GM23338 (cell line): ENCODE measurements around the gene PLCL1. TPM values are rescaled to one million over a fixed set of nuclear protein-coding genes. Genes with fewer than 3 reads are reported as not detected.
"Not testable (repeated sequence)": the region's sequence is repeated elsewhere in the genome, so short reads cannot be mapped to it uniquely, and the experiment has no call there.

Experiments
- ATAC-seq: fragments of 200-7000 bp; cut with Tn5 transposase; 3 replicates; pipeline ENCODE4 v1.9.1; 2020
- DNase-seq: peaks from one replicate; pipeline ENCODE4 v3.0.0-alpha.2; 2015; ENCODE audit warnings: low spot score
- H2AFZ ChIP-seq: fragments of 200-600 bp; sonication (generic); 2 replicates; pipeline ENCODE4 v1.8.0; 2016; ENCODE audit warnings: antibody characterized with exemption, mild to moderate bottlenecking, moderate library complexity
- H3F3A ChIP-seq: fragments of 200-600 bp; sonication (generic); replicated peaks from 2 replicates; pipeline ENCODE4 v1.8.0; 2017; ENCODE audit warnings: antibody characterized with exemption, mixed run types, low read depth
- H3K27ac ChIP-seq: fragments of 200-600 bp; sonication (generic); 2 replicates; pipeline ENCODE4 v1.6.1; 2016; ENCODE audit warnings: low read depth
- H3K27me3 ChIP-seq: fragments of 200-600 bp; sonication (generic); 2 replicates; pipeline ENCODE4 v1.8.0; 2016; ENCODE audit warnings: mild to moderate bottlenecking, mixed run types, moderate library complexity; ENCODE audit not compliant: insufficient read depth
- H3K36me3 ChIP-seq: fragments of 200-600 bp; sonication (generic); 2 replicates; pipeline ENCODE4 v1.8.0; 2016; ENCODE audit warnings: mild to moderate bottlenecking; ENCODE audit not compliant: insufficient read depth
- H3K4me1 ChIP-seq: fragments of 200-600 bp; sonication (generic); 2 replicates; pipeline ENCODE4 v1.8.0; 2016; ENCODE audit warnings: mild to moderate bottlenecking, moderate library complexity; ENCODE audit not compliant: insufficient read depth
- H3K4me2 ChIP-seq: fragments of 200-600 bp; sonication (generic); 2 replicates; pipeline ENCODE4 v1.7.1; 2017; ENCODE audit warnings: mixed run types
- H3K4me3 ChIP-seq: fragments of 200-600 bp; sonication (generic); 2 replicates; pipeline ENCODE4 v1.6.1; 2016; ENCODE audit warnings: mixed run types
- H3K79me2 ChIP-seq: fragments of 200-600 bp; sonication (generic); replicated peaks from 2 replicates; pipeline ENCODE4 v1.8.0; 2017; ENCODE audit warnings: mild to moderate bottlenecking; ENCODE audit not compliant: insufficient read depth
- H3K9me2 ChIP-seq: fragments of 200-600 bp; sonication (generic); 2 replicates; pipeline ENCODE4 v1.8.0; 2017; ENCODE audit not compliant: insufficient read depth
- H4K20me1 ChIP-seq: fragments of 200-600 bp; sonication (generic); replicated peaks from 2 replicates; pipeline ENCODE4 v1.8.0; 2017; ENCODE audit warnings: mild to moderate bottlenecking; ENCODE audit not compliant: insufficient read depth
- H3K27ac Mint-ChIP-seq: 2 replicates; pipeline ENCODE4 v1.8.0; 2020; ENCODE audit warnings: inconsistent platforms, mild to moderate bottlenecking, moderate library complexity, mixed read lengths
- H3K27me3 Mint-ChIP-seq: 3 replicates; pipeline ENCODE4 v1.8.0; 2022; ENCODE audit warnings: low read depth, mild to moderate bottlenecking, moderate library complexity, mixed read lengths, inconsistent platforms; ENCODE audit not compliant: insufficient read depth, poor library complexity
- H3K36me3 Mint-ChIP-seq: 3 replicates; pipeline ENCODE4 v1.8.0; 2021; ENCODE audit warnings: low read depth, mild to moderate bottlenecking, inconsistent platforms, moderate library complexity, mixed read lengths
- H3K4me1 Mint-ChIP-seq: 3 replicates; pipeline ENCODE4 v1.8.0; 2020; ENCODE audit warnings: mild to moderate bottlenecking, inconsistent platforms, mixed read lengths
- H3K4me3 Mint-ChIP-seq: 3 replicates; pipeline ENCODE4 v1.8.0; 2021; ENCODE audit warnings: moderate library complexity, mild to moderate bottlenecking, inconsistent platforms, mixed read lengths
- H3K9me3 Mint-ChIP-seq: 3 replicates; pipeline ENCODE4 v1.8.0; 2020; ENCODE audit warnings: moderate library complexity, mild to moderate bottlenecking, inconsistent platforms, mixed read lengths
- CREB1 ChIP-seq: fragments of 250-450 bp; sonication (Bioruptor Pico); IDR thresholded peaks from 2 replicates; pipeline ENCODE4 v1.5.0; 2020; ENCODE audit warnings: low read depth, mild to moderate bottlenecking, moderate library complexity
- EZH2phosphoT487 ChIP-seq: fragments of 200-600 bp; sonication (generic); IDR thresholded peaks from one replicate; pipeline ENCODE4 v1.8.1; 2018; ENCODE audit warnings: antibody characterized with exemption; ENCODE audit not compliant: unreplicated experiment
- POLR2AphosphoS5 ChIP-seq: IDR thresholded peaks from 2 replicates; pipeline ENCODE4 v1.6.1; 2016; ENCODE audit warnings: antibody characterized with exemption, low read depth
- ZNF331 ChIP-seq: fragments of 250-450 bp; sonication (Bioruptor Pico); IDR thresholded peaks from 2 replicates; pipeline ENCODE4 v1.5.0; 2020; ENCODE audit warnings: low read depth, mild to moderate bottlenecking, moderate library complexity
- polyA plus RNA-seq: library from polyadenylated mRNA; unstranded; fragments of >200 nt; fragmentation: Nextera tagmentation; extraction: Ambion mirVana; gene quantifications from 2 replicates; pipeline ENCODE4 v1.2.1, GENCODE V29; 2016
- total RNA-seq: library from RNA; depleted of rRNA; stranded (reverse); fragments of >200 nt; shearing (Covaris generic); gene quantifications from 2 replicates; pipeline ENCODE4 v1.2.3, GENCODE V29; 2014; rRNA removed

Gene PLCL1
- total and polyA plus RNA-seq, 2 experiments from 2014 or later = not detected

DNA sequence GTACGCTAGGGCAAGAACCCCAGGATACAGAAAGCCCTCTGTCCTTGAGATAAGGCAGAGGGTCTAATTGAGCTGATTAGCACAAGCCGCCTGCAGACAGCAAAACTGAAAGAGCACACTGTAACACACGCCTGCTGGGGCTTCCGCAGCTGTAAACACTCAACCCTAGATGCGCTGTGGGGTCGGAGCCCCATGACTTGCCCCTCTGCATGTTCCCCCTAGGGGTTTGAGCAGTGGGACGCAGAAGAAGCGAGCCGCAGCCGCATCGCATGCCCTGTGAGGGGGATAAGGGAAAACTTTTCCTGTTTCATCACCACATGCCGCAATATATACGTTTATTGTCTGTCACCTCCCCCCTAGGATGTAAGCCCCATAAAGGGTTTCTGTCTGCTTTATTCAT lies 384.6 kb downstream of the PLCL1 start:
- no peaks in the 10 kb centered on the region for H4K20me1 ChIP-seq
- H3K9me2 ChIP-seq = peaks cover 3% of the 10 kb centered on the region; the same call in 1 of the 2 replicates
- Mint-ChIP-seq H3K36me3 (no peaks in the 10 kb centered on the region), H3K27ac (no peak overlapping the region), H3K9me3 (no peaks in the 10 kb centered on the region), H3K27me3 (no peaks in the 10 kb centered on the region), H3K4me3 (no peak overlapping the region), H3K4me1 (no peaks in the 10 kb centered on the region)
- no peaks in the 10 kb centered on the region for H3F3A ChIP-seq
- no peak overlapping the region for H3K4me2 ChIP-seq
- peak; percentile 9 for DNase-seq
- no peak overlapping the region for H3K27ac ChIP-seq
- H3K79me2 ChIP-seq = no peaks in the 10 kb centered on the region
- no peaks in the 10 kb centered on the region for H3K4me1 ChIP-seq
- no peak for TF ChIP-seq EZH2phosphoT487
- TF ChIP-seq ZNF331 (CRISPR knock-in tag) = no peak
- no peak for TF ChIP-seq POLR2AphosphoS5
- H3K4me3 ChIP-seq = no peak overlapping the region
- ATAC-seq = peak; percentile 41; the same call in 2 of the 3 replicates
- no peaks in the 10 kb centered on the region for H3K27me3 ChIP-seq
- H3K36me3 ChIP-seq = no peaks in the 10 kb centered on the region
- peak overlapping the region; percentile 38; the same call in 1 of the 2 replicates for H2AFZ ChIP-seq

DNA sequence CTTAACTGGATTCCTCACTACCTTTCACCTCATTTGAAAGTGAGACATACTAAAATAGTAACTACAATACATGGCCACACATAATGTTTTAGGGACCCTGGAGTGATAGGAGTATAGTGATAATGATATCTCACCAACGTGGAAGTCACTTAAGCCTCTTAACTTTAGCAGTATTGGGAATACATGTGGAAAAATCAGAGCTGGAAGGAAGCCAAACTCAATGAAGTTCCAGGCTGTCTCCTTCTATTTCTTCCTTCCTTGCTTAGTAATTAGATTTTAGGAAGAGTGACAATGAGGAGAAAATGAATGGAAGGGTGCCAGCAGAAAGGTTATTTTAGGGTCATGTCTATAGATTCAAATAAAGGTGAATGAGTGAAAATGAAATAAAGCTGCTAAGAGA lies 387.3 kb downstream of the PLCL1 start:
- no peak overlapping the region for H3K4me3 Mint-ChIP-seq
- H3K9me3 Mint-ChIP-seq = no peaks in the 10 kb centered on the region
- Histone ChIP-seq H4K20me1 (no peaks in the 10 kb centered on the region), H3K9me2 (peaks cover 8% of the 10 kb centered on the region), H3K27me3 (no peaks in the 10 kb centered on the region), H3F3A (no peaks in the 10 kb centered on the region), H3K36me3 (no peaks in the 10 kb centered on the region), H3K4me3 (no peak overlapping the region), H2AFZ (no peak overlapping the region), H3K4me1 (no peaks in the 10 kb centered on the region), H3K79me2 (no peaks in the 10 kb centered on the region), H3K27ac (no peak overlapping the region), H3K4me2 (no peak overlapping the region)
- no peak for TF ChIP-seq ZNF331 (CRISPR knock-in tag)
- TF ChIP-seq CREB1 (CRISPR knock-in tag) = no peak
- ATAC-seq (no peak), DNase-seq (no peak)
- no peaks in the 10 kb centered on the region for H3K36me3 Mint-ChIP-seq
- no peak overlapping the region for H3K27ac Mint-ChIP-seq
- no peaks in the 10 kb centered on the region for H3K4me1 Mint-ChIP-seq
- H3K27me3 Mint-ChIP-seq = no peaks in the 10 kb centered on the region

DNA sequence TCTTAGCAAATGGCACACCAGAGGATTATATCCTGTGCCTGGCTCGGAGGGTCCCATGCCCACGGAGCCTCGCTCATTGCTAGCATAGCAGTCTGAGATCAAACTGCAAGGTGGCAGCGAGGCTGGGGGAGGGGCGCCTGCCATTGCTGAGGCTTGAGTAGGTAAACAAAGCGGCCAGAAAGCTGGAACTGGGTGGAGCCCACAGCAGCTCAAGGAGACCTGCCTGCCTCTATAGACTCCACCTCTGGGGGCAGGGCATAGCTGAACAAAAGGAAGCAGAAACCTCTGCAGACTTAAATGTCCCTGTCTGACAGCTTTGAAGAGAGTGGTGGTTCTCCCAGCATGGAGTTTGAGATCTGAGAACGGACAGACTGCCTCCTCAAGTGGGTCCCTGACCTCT lies 392.2 kb downstream of the PLCL1 start:
- H3F3A ChIP-seq, H3K36me3 ChIP-seq, DNase-seq, H2AFZ ChIP-seq, ATAC-seq, H3K27me3 Mint-ChIP-seq, H3K9me2 ChIP-seq, H3K9me3 Mint-ChIP-seq, H3K27ac ChIP-seq, H3K36me3 Mint-ChIP-seq, H3K27ac Mint-ChIP-seq, H3K4me1 ChIP-seq, H3K4me3 ChIP-seq, H3K79me2 ChIP-seq, H3K4me3 Mint-ChIP-seq, H4K20me1 ChIP-seq, H3K27me3 ChIP-seq, H3K4me2 ChIP-seq, H3K4me1 Mint-ChIP-seq: not testable (repeated sequence)

Other genes with a start within 250 kb of the PLCL1 start
- 0.42 and 1.0 TPM in 2 replicates for gene RFTN2, start 129.0 kb upstream of the PLCL1 start, total RNA-seq
- 2.1 and 3.6 TPM in 2 replicates for gene RFTN2, start 129.0 kb upstream of the PLCL1 start, polyA plus RNA-seq
- 48.2 and 49.1 TPM in 2 replicates for gene MARS2, start 99.2 kb upstream of the PLCL1 start, total RNA-seq
- 11.9 and 13.7 TPM in 2 replicates for gene MARS2, start 99.2 kb upstream of the PLCL1 start, polyA plus RNA-seq
- gene BOLL, start 19.3 kb upstream of the PLCL1 start, total RNA-seq = 0.04 TPM in 1 of 2 replicates, not detected in the other
- gene BOLL, start 19.3 kb upstream of the PLCL1 start, polyA plus RNA-seq = 1.1 and 2.0 TPM in 2 replicates